ENCODE results near the gene SYTL3. TPM values are rescaled to one million over a fixed set of nuclear protein-coding genes. Genes with fewer than 3 reads are reported as not detected.

SYTL3 gene
- total and polyA plus RNA-seq, 2 of the 8 experiments (the other 6 are each of a cell fraction or from before 2014, with no cell fraction given) = 0.27 to 0.99 TPM

DNA sequence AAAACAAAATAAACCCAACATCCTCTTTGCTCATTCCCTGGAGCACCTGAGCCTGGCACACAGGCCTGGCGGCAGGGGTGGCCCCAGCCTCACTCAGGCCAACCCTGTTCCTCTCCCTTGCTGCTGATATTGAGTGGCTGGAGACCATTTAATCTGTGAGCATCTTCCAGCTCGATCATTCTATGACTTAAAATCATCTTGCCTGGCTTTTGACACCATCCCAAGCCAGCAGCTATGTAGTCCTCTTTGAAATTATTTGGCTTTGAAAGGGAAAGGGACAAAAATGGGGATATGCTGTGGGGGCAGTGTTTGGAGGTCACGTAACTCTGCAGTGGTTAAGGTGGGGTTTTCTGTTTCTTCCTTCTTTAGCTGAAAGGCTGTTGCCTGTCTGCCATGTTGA is 146.5 kb downstream of the SYTL3 start:
- H2BK20ac ChIP-seq (ENCODE audit: low read length) = no peak overlapping the region
- H3K27me3 ChIP-seq (replicated peaks in 1 of 4; ENCODE audit: control insufficient read depth in 3 of 4, extremely low read depth in 1 of 4, insufficient read depth in 3 of 4, low read length in 3 of 4) = no peaks in the 10 kb centered on the region
- H2AFZ ChIP-seq (ENCODE audit: low read length) = no peak overlapping the region
- DNase-seq (ENCODE audit: low read depth in 1 of 2, low spot score in 2 of 2) = no peak
- H3K14ac ChIP-seq (ENCODE audit: insufficient read length) = no peak overlapping the region
- 88% methylated on average over 3 of the region's 3 CpGs; no CpG with 5 or more reads in 1 of the 2 experiments for WGBS, 2 experiments (ENCODE audit: extremely low coverage in 1 of 2, insufficient coverage in 1 of 2, insufficient read length in 1 of 2, insufficient replicate concordance in 2 of 2, low coverage in 1 of 2, low lambda C conversion rate in 2 of 2, missing lambda C conversion rate in 1 of 2)
- no peak for FAIRE-seq
- no peak overlapping the region for H3K56ac ChIP-seq (replicated peaks; ENCODE audit: insufficient read length, low read depth, low read length)
- H4K20me1 ChIP-seq (replicated peaks in 1 of 2; ENCODE audit: control insufficient read depth in 1 of 2, insufficient read depth in 2 of 2, low read length in 2 of 2) = peaks cover 40 to 47% of the 10 kb centered on the region in 2 experiments
- H2BK15ac ChIP-seq (ENCODE audit: low read length) = no peak overlapping the region
- no peaks in the 10 kb centered on the region; a peak in 1 of 4 replicates for H3K9me3 ChIP-seq (ENCODE audit: insufficient read depth in 2 of 2, low read depth in 1 of 2, low read length in 1 of 2)
- H3K18ac ChIP-seq (ENCODE audit: extremely low read depth, low read length) = no peak overlapping the region
- H3K36me3 ChIP-seq (ENCODE audit: control insufficient read depth in 2 of 4, insufficient read depth in 4 of 4, low read length in 3 of 4) = peaks cover 0 to 8% (median 0%) of the 10 kb centered on the region in 4 experiments; a peak in 2 of 8 replicates
- no peak overlapping the region for H3K27ac ChIP-seq (ENCODE audit: low read depth, low read length)
- H4K5ac ChIP-seq (ENCODE audit: insufficient read length, low read depth, low read length) = no peak overlapping the region
- no peak overlapping the region for H2BK120ac ChIP-seq (replicated peaks; ENCODE audit: low read depth, low read length)
- H2AK5ac ChIP-seq (ENCODE audit: low read depth, low read length) = no peak overlapping the region
- no peak overlapping the region for H3K4ac ChIP-seq (replicated peaks; ENCODE audit: insufficient read length, low read depth, low read length)
- H4K91ac ChIP-seq (replicated peaks; ENCODE audit: insufficient read length, low read length) = no peak overlapping the region
- no peak overlapping the region for H4K8ac ChIP-seq (ENCODE audit: extremely low read depth, insufficient read depth, low read length)
- no peak overlapping the region for H2BK12ac ChIP-seq (ENCODE audit: low read depth, low read length)
- H3K4me3 ChIP-seq (ENCODE audit: extremely low read depth in 1 of 4, insufficient read depth in 2 of 4, low read depth in 3 of 4, low read length in 4 of 4) = no peak overlapping the region
- H3K79me2 ChIP-seq (ENCODE audit: control insufficient read depth in 1 of 2, insufficient read depth in 2 of 2, low read length in 2 of 2) = peaks cover 47 to 99% of the 10 kb centered on the region in 2 experiments
- TF ChIP-seq SIX5 (IDR thresholded peaks at IDR 0.05; ENCODE audit: low read depth, low read length) (no peak), TAF7 (optimal IDR thresholded peaks at IDR 0.05; ENCODE audit: borderline replicate concordance, low read depth, low read length) (no peak), POU5F1 (IDR thresholded peaks at IDR 0.05; ENCODE audit: low read depth, low read length) (no peak), POLR2AphosphoS5 (IDR thresholded peaks at IDR 0.05; ENCODE audit: low read depth, low read length) (no peak), RFX5 (IDR thresholded peaks at IDR 0.05; ENCODE audit: borderline replicate concordance, low read depth, low read length) (no peak)
- TF ChIP-seq, protein P1, sequence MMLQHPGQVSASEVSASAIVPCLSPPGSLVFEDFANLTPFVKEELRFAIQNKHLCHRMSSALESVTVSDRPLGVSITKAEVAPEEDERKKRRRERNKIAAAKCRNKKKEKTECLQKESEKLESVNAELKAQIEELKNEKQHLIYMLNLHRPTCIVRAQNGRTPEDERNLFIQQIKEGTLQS (IDR thresholded peaks at IDR 0.05; ENCODE audit: insufficient read depth, low read depth, low read length) = no peak
- ChIA-PET CTCF (ENCODE audit: partially characterized antibody) (interaction anchor here (0.8 to 3.7 kb wide), 9 partner anchors 11 to 178 kb away, joined by 3 to 25 read pairs (median 6); no protein-coding TSS in a partner anchor), POLR2A (ENCODE audit: partially characterized antibody) (interaction anchor here (1.0 to 5.6 kb wide), 3 partner anchors 12 to 23 kb away, joined by 3 to 31 read pairs (median 3); partner anchors contain the start of gene EZR)
- no peak overlapping the region for H3K9ac ChIP-seq (replicated peaks in 1 of 4; ENCODE audit: extremely low read depth in 1 of 4, low read depth in 3 of 4, low read length in 3 of 4)
- H3K4me2 ChIP-seq (ENCODE audit: insufficient read depth in 1 of 2, low read depth in 2 of 2, low read length in 2 of 2) = no peak overlapping the region
- H3K23me2 ChIP-seq (ENCODE audit: low read depth, low read length) = no peaks in the 10 kb centered on the region
- no peak overlapping the region for H3K23ac ChIP-seq (ENCODE audit: insufficient read length)
- H3K4me1 ChIP-seq (replicated peaks in 1 of 4; ENCODE audit: control insufficient read depth in 3 of 4, insufficient read depth in 4 of 4, low read length in 3 of 4) = peaks cover 0 to 13% (median 7%) of the 10 kb centered on the region in 4 experiments; a peak in 6 of 7 replicates
- H3K79me1 ChIP-seq (ENCODE audit: low read depth, low read length) = peaks cover 7% of the 10 kb centered on the region
- H2BK5ac ChIP-seq (ENCODE audit: low read depth, low read length) = no peak overlapping the region
